Stimulated activated naive CD4-positive, alpha-beta T cell treated with Interleukin-2 at 50 U/mL for 16 hours (primary cell): ENCODE measurements around the gene RARRES2.
"Not testable (repeated sequence)": the region's sequence is repeated elsewhere in the genome, so short reads cannot be mapped to it uniquely, and the experiment has no call there.

Experiments
- DNase-seq: peaks from one replicate; lab custom pipeline; 2025; lab: John Stamatoyannopoulos, UW

The RARRES2 gene

GRCh38 chr7:150317748-150318444 is 23.5 kb downstream of the RARRES2 start:
- no peak for DNase-seq

DNA sequence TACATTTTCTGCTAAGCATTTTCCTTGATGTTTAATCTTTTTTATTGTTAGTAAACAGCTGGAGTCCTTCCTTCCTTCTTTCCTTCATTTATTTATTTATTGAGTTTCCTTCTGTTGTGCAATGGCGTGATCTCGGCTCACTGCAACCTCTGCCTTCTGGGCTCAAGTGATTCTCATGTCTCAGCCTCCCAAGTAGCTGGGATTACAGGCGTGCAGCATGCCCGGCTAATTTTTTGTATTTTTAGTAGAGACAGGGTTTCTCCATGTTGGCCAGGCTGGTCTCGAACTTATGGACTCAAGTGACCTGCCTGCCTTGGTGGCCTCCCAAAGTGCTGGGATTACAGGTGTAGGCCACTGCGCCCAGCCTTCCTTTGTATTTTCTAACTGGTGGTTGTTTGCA is 24.4 kb downstream of the RARRES2 start:
- not testable (repeated sequence) for DNase-seq

GRCh38 chr7:150314639-150315239 is 26.7 kb downstream of the RARRES2 start:
- no peak for DNase-seq

GRCh38 chr7:150313870-150314269 is 27.6 kb downstream of the RARRES2 start:
- no peak for DNase-seq

DNA sequence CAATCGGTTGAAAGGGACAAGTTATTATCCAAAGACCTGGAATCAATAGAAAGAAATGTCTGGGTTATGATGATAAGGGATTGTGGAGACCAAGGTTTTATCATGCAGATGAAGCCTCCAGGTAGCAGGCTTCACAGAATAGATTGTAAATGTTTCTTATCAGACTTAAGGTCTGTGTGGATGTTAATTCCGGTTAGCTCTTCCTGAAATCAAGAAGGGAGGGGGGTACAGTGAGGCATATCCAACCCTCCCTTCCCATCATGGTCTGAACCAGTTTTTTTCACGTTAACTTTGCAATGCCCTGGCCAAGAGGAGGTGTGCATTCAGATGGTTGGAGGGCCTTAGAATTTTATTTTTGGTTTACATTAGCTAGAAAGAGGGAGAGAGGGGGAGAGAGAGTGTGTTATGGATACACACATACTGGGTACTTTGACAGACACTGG is 28.0 kb downstream of the RARRES2 start:
- DNase-seq, result no peak

GRCh38 chr7:150312649-150313366 is 28.6 kb downstream of the RARRES2 start:
- DNase-seq, result not testable (repeated sequence)

DNA sequence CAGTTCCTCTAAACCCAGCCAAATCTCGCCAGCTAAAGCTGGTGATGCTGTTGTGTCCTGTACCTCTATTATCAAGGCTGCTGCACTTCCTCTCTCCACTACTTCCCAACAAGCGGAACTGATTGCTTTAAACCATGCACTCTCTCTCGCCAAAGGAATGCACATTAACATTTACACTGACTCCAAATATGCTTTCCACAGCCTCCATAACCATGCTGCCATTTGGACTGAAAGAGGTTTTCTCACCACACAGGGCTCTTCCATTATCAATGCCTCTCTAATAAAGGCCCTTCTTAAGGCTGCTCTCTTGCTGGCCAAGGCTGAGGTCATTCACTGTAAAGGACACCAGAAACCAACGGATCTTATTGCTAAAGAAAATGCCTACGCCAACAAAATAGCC is 29.7 kb downstream of the RARRES2 start:
- DNase-seq, result no peak

- DNase-seq, result no peak
Measured at GRCh38 chr7:150311146-150311545, 30.3 kb downstream of the RARRES2 start.

GRCh38 chr7:150308575-150308974 is 32.9 kb downstream of the RARRES2 start:
- no peak for DNase-seq

- DNase-seq, result no peak
Measured at GRCh38 chr7:150307904-150308303, 33.5 kb downstream of the RARRES2 start.

GRCh38 chr7:150307129-150307528 is 34.3 kb downstream of the RARRES2 start:
- no peak for DNase-seq

DNA sequence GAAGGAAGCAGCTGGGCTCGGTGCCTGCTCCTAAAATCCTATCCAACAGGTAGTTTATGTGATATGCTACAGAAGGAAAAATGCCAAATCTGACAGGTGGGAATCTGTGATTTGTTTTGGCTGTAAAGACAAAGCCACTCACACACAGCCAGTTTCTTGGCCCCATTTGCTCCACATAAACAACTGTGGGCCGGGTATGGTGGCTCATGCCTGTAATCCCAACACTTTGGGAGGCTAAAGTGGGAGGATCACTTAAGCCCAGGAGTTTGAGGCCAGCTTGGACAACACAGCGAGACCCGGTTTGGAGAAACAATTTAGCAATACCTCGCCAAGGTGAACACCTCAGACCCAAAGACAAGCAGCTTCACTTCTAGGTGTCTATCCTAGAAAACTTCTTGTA is 35.1 kb downstream of the RARRES2 start:
- not testable (repeated sequence) for DNase-seq

- DNase-seq, result not testable (repeated sequence)
Measured at GRCh38 chr7:150305903-150306284, 35.5 kb downstream of the RARRES2 start.

GRCh38 chr7:150305259-150305902 is 36.0 kb downstream of the RARRES2 start:
- not testable (repeated sequence) for DNase-seq

GRCh38 chr7:150304499-150305258 is 36.8 kb downstream of the RARRES2 start:
- not testable (repeated sequence) for DNase-seq

GRCh38 chr7:150302908-150303310 is 38.5 kb downstream of the RARRES2 start:
- not testable (repeated sequence) for DNase-seq

DNA sequence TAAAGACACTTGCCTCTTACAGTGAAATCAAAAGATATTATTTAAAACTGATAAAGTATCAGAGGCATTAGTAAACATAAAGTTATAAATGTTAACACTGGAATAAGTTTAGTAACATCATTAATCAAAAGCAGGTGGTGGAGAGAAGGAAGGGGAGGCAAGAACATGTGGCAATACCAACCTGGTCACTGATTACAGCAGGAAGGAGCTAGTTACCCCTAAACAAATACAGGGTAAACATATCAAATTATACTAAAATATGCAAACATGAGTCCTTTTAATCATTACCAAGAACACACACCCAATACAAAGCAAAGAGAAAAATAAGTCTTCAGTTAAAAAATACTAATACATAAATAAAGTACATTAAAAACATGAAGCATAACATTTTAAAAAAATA is 43.5 kb downstream of the RARRES2 start:
- DNase-seq, result not testable (repeated sequence)

- DNase-seq, result not testable (repeated sequence)
Measured at GRCh38 chr7:150296802-150297201, 44.6 kb downstream of the RARRES2 start.

GRCh38 chr7:150295614-150296013 is 45.8 kb downstream of the RARRES2 start:
- not testable (repeated sequence) for DNase-seq

GRCh38 chr7:150295027-150295426 is 46.4 kb downstream of the RARRES2 start:
- not testable (repeated sequence) for DNase-seq

DNA sequence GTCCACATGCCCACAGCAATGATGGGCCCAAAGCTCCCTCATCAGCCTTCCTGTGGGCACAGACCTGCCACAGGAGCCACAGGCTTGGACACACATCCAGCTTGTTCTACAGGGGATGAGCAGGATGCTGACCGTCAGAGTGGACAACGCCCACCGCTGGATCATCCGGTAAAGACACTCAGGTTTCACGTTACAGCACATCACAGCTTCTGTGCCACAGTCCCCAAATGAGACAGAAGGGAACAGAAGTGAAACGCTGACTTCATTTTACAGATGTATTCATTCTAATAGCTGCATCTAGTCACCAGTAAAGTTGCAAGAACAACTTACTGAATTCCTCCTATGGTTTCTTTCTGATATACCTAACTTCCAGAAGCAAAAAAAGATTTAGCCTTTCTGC is 51.1 kb downstream of the RARRES2 start:
- not testable (repeated sequence) for DNase-seq

- DNase-seq, result not testable (repeated sequence)
Measured at GRCh38 chr7:150288816-150289215, 52.6 kb downstream of the RARRES2 start.
